Panc1 (cell line): ENCODE measurements around the gene DEGS2. TPM values are rescaled to one million over a fixed set of nuclear protein-coding genes. Genes with fewer than 3 reads are reported as not detected.
"Not testable (repeated sequence)": the region's sequence is repeated elsewhere in the genome, so short reads cannot be mapped to it uniquely, and the experiment has no call there.

Source experiments
- ATAC-seq: fragments of 200-7000 bp; cut with Tn5 transposase; 2 replicates; pipeline ENCODE4 v1.9.1; 2020; ENCODE audit warnings: mild to moderate bottlenecking, moderate library complexity
- BruUV-seq: library from RNA; stranded (reverse); fragments of 400-500 nt; replicated peaks from 2 replicates; lab custom pipeline; 2021; lab: Mats Ljungman, UMichigan
- CTCF ChIA-PET: fragments of 300-600 bp; sonication (Branson Sonifier 250); formaldehyde crosslinking; loops from one replicate; lab custom pipeline; 2022; ENCODE audit warnings: antibody characterized with exemption; lab: Charles Lee
- POLR2A ChIA-PET: fragments of 300-600 bp; sonication (Branson Sonifier 250); formaldehyde crosslinking; loops from one replicate; lab custom pipeline; 2022; ENCODE audit warnings: antibody characterized with exemption; lab: Charles Lee
- DNase-seq: peaks from one replicate; pipeline ENCODE4 v3.0.0-alpha.2; 2010; ENCODE audit warnings: low read depth, low spot score
- H3K27ac ChIP-seq: 2 replicates; pipeline ENCODE4 v1.5.1; 2011; ENCODE audit warnings: mild to moderate bottlenecking, low read length, inconsistent platforms
- H3K27me3 ChIP-seq: fragments of 200-500 bp; sonication (Bioruptor generic); 2 replicates; pipeline ENCODE4 v1.6.0; 2014; ENCODE audit warnings: low read length, inconsistent platforms; ENCODE audit not compliant: control insufficient read depth, insufficient read depth
- H3K36me3 ChIP-seq: fragments of 200-500 bp; sonication (Bioruptor generic); 2 replicates; pipeline ENCODE4 v1.5.1; 2014; ENCODE audit warnings: inconsistent platforms, mild to moderate bottlenecking, low read length, moderate library complexity; ENCODE audit not compliant: control insufficient read depth, insufficient read depth
- H3K4me1 ChIP-seq: 2 replicates; pipeline ENCODE4 v1.5.1; 2011; ENCODE audit warnings: inconsistent platforms, mild to moderate bottlenecking, low read length, moderate library complexity; ENCODE audit not compliant: control insufficient read depth, insufficient read depth
- H3K4me3 ChIP-seq, 2 experiments: 2 replicates each; pipeline ENCODE4 v1.5.1; 2011 to 2012; ENCODE audit warnings: low read depth in 2 of 2, low read length in 2 of 2, mild to moderate bottlenecking in 2 of 2, inconsistent platforms in 1 of 2, moderate library complexity in 1 of 2
- H3K9me3 ChIP-seq: fragments of 200-500 bp; sonication (Bioruptor generic); 2 replicates; pipeline ENCODE4 v1.5.1; 2014; ENCODE audit warnings: low read depth, mild to moderate bottlenecking, inconsistent platforms, low read length, moderate library complexity; ENCODE audit not compliant: control insufficient read depth, insufficient read depth
- POLR2AphosphoS5 ChIP-seq: IDR thresholded peaks from 2 replicates; pipeline ENCODE4 v1.6.1; 2012; ENCODE audit warnings: mild to moderate bottlenecking, low read depth, low read length, moderate library complexity
- REST ChIP-seq, 2 experiments: IDR thresholded peaks; 2 replicates each; pipeline ENCODE4 v1.6.1; 2011 to 2012; ENCODE audit warnings: low read depth in 2 of 2, control low read depth in 1 of 2, low read length in 1 of 2, mild to moderate bottlenecking in 1 of 2, moderate library complexity in 1 of 2; ENCODE audit not compliant: insufficient read depth in 1 of 2
- SIN3A ChIP-seq: IDR thresholded peaks from 2 replicates; pipeline ENCODE4 v1.6.1; 2012; ENCODE audit warnings: low read depth, mild to moderate bottlenecking, low read length, moderate library complexity, borderline replicate concordance; ENCODE audit not compliant: insufficient read depth
- TCF7L2 ChIP-seq: IDR thresholded peaks from 2 replicates; pipeline ENCODE4 v1.6.1; 2011; ENCODE audit warnings: mild to moderate bottlenecking, low read depth, low read length, inconsistent platforms
- in situ Hi-C: cut with HindIII; loops from 2 replicates; pipeline ENCODE4 v1.10.0; 2016; ENCODE audit warnings: low sequenced_read_pairs, low pct_unique_long_range_greater_than_20kb
- intact Hi-C: fragments of 100-400 bp; cut with micrococcal nuclease; formaldehyde crosslinking; loops from one replicate; pipeline ENCODE4 v1.10.0; 2022; ENCODE audit not compliant: unreplicated experiment
- total RNA-seq: library from RNA; stranded (reverse); gene quantifications from one replicate; pipeline ENCODE4 v1.2.1, GENCODE V29; 2021; ENCODE audit not compliant: unreplicated experiment
- TF ChIP-seq, protein P1 (sequence below): fragments of 450-650 bp; IDR thresholded peaks from 2 replicates; pipeline ENCODE4 v1.5.1; 2017; ENCODE audit warnings: mild to moderate bottlenecking

Gene DEGS2
- total RNA-seq, 1 experiment from 2014 or later = 4.9 TPM

GRCh38 chr14:100158566-100159093 is 815 bp downstream of the DEGS2 start:
- ChIA-PET CTCF (interaction anchor here (0.6 kb wide), 1 partner anchor 213 kb away, joined by 9 read pairs; no protein-coding TSS in a partner anchor), POLR2A (interaction anchor here (0.5 to 0.6 kb wide), 2 partner anchors 33 to 85 kb away, joined by 6 to 7 read pairs; no protein-coding TSS in a partner anchor)
- no peaks in the 10 kb centered on the region for H3K36me3 ChIP-seq
- intact Hi-C loops (no loop called here), in situ Hi-C loops (no loop called here)
- H3K9me3 ChIP-seq = no peaks in the 10 kb centered on the region
- DNase-seq = no peak
- peak overlapping the region; percentile 41 to 54 for H3K4me3 ChIP-seq
- ATAC-seq = no peak
- H3K4me1 ChIP-seq = peaks cover 8% of the 10 kb centered on the region
- TF ChIP-seq POLR2AphosphoS5 = no peak
- no peak for TF ChIP-seq SIN3A
- no peak overlapping the region for H3K27ac ChIP-seq
- BruUV-seq = no TSS peak
- H3K27me3 ChIP-seq = no peaks in the 10 kb centered on the region; the same call in 1 of the 2 replicates

- H3K27ac ChIP-seq, BruUV-seq, in situ Hi-C loops, ATAC-seq, intact Hi-C loops, DNase-seq, H3K4me3 ChIP-seq, H3K4me1 ChIP-seq, H3K36me3 ChIP-seq, POLR2A ChIA-PET, H3K9me3 ChIP-seq, H3K27me3 ChIP-seq: not testable (repeated sequence)
- CTCF ChIA-PET = interaction anchor here (0.7 kb wide), 1 partner anchor 168 kb away, joined by 5 read pairs; no protein-coding TSS in a partner anchor
Observed at GRCh38 chr14:100157548-100158232, 1.8 kb downstream of the DEGS2 start.

- ChIA-PET CTCF (interaction anchor here (1.8 kb wide), 1 partner anchor 36 kb away, joined by 7 read pairs; no protein-coding TSS in a partner anchor), POLR2A (no interaction called here)
- H3K4me3 ChIP-seq = no peak overlapping the region
- H3K36me3 ChIP-seq = no peaks in the 10 kb centered on the region
- no peak for ATAC-seq
- intact Hi-C loops (no loop called here), in situ Hi-C loops (no loop called here)
- no peak overlapping the region; the same call in 1 of the 2 replicates for H3K27ac ChIP-seq
- no peaks in the 10 kb centered on the region for H3K9me3 ChIP-seq
- H3K4me1 ChIP-seq = peaks cover 8% of the 10 kb centered on the region
- no peaks in the 10 kb centered on the region; the same call in 1 of the 2 replicates for H3K27me3 ChIP-seq
- BruUV-seq = no TSS peak
- no peak for DNase-seq
- TF ChIP-seq SIN3A (no peak), TCF7L2 (no peak), POLR2AphosphoS5 (no peak), REST (IDR thresholded peaks at IDR 0.05; ENCODE audit: insufficient read depth in 1 of 2, low read depth in 2 of 2, low read length in 1 of 2) (no peak)
- TF ChIP-seq, protein P1, sequence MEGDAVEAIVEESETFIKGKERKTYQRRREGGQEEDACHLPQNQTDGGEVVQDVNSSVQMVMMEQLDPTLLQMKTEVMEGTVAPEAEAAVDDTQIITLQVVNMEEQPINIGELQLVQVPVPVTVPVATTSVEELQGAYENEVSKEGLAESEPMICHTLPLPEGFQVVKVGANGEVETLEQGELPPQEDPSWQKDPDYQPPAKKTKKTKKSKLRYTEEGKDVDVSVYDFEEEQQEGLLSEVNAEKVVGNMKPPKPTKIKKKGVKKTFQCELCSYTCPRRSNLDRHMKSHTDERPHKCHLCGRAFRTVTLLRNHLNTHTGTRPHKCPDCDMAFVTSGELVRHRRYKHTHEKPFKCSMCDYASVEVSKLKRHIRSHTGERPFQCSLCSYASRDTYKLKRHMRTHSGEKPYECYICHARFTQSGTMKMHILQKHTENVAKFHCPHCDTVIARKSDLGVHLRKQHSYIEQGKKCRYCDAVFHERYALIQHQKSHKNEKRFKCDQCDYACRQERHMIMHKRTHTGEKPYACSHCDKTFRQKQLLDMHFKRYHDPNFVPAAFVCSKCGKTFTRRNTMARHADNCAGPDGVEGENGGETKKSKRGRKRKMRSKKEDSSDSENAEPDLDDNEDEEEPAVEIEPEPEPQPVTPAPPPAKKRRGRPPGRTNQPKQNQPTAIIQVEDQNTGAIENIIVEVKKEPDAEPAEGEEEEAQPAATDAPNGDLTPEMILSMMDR = no peak
Observed at GRCh38 chr14:100156776-100157175, 2.7 kb downstream of the DEGS2 start.
